NCI-H524 treated with DMSO at 0.1 percent for 48 hours (cell line): ENCODE results near the gene DALRD3.
"Not testable (repeated sequence)": the region's sequence is repeated elsewhere in the genome, so short reads cannot be mapped to it uniquely, and the experiment has no call there.

Source experiments
- DNase-seq: peaks from one replicate; lab custom pipeline; 2025; lab: John Stamatoyannopoulos, UW

The DALRD3 gene

GRCh38 chr3:49021813-49022687 lies 3.7 kb upstream of the DALRD3 start, which contains the start of gene NDUFAF3:
Gene NDUFAF3 (plus strand): TSS chr3:49022121. CDS start chr3:49022145, 24 bp downstream.
- DNase-seq, result peak; percentile 67

- peak; percentile 76 for DNase-seq
Measured at GRCh38 chr3:49021213-49021812, 2.9 kb upstream of the DALRD3 start.

GRCh38 chr3:49020330-49021212 lies 2.2 kb upstream of the DALRD3 start:
- no peak for DNase-seq

- DNase-seq, result no peak
Measured at GRCh38 chr3:49019941-49020329, 1.6 kb upstream of the DALRD3 start.

- no peak for DNase-seq
Measured at GRCh38 chr3:49018707-49019006, 277 bp upstream of the DALRD3 start.

- no peak for DNase-seq
Measured at GRCh38 chr3:49017229-49017970, 980 bp downstream of the DALRD3 start.

- DNase-seq, result no peak
Measured at GRCh38 chr3:49016414-49017228, 1.8 kb downstream of the DALRD3 start.

GRCh38 chr3:49015765-49016164 lies 2.6 kb downstream of the DALRD3 start:
- no peak for DNase-seq

- no peak for DNase-seq
Measured at GRCh38 chr3:49015072-49015471, 3.3 kb downstream of the DALRD3 start.

GRCh38 chr3:49013738-49014660 lies 4.4 kb downstream of the DALRD3 start:
- DNase-seq, result no peak

GRCh38 chr3:49013113-49013737 lies 5.2 kb downstream of the DALRD3 start:
- no peak for DNase-seq

- DNase-seq, result no peak
Measured at GRCh38 chr3:49012441-49013017, 5.9 kb downstream of the DALRD3 start.

GRCh38 chr3:49009396-49009795 lies 9.0 kb downstream of the DALRD3 start:
- DNase-seq, result no peak

- not testable (repeated sequence) for DNase-seq
Measured at GRCh38 chr3:49008627-49009026, 9.8 kb downstream of the DALRD3 start.

GRCh38 chr3:49007771-49008528 lies 10.4 kb downstream of the DALRD3 start:
- DNase-seq, result no peak

GRCh38 chr3:49007068-49007770 lies 11.2 kb downstream of the DALRD3 start, which contains the start of gene WDR6:
Gene WDR6 (plus strand): TSS chr3:49007391. CDS start chr3:49007432, 41 bp downstream.
- peak; percentile 90 for DNase-seq

- no peak for DNase-seq
Measured at GRCh38 chr3:49006408-49007067, 11.8 kb downstream of the DALRD3 start.
